Astrocyte of the spinal cord (primary cell): ENCODE results near the gene KRTAP10-1.

Experiments used
- DNase-seq: peaks from one replicate; pipeline ENCODE4 v3.0.0; 2011; ENCODE audit warnings: low read depth, low spot score
- H3K4me3 ChIP-seq: 2 replicates; pipeline ENCODE4 v1.5.1; 2011; ENCODE audit warnings: low read depth, mild to moderate bottlenecking, low read length, moderate library complexity
- CTCF ChIP-seq: IDR thresholded peaks from 2 replicates; pipeline ENCODE4 v1.5.1; 2012; ENCODE audit warnings: low read depth, mild to moderate bottlenecking, low read length, inconsistent platforms
- in situ Hi-C: cut with HindIII; loops from 2 replicates; pipeline ENCODE4 v1.10.0; 2017; ENCODE audit warnings: low sequenced_read_pairs

Gene KRTAP10-1

GRCh38 chr21:44526096-44526997 is 13.6 kb downstream of the KRTAP10-1 start:
- TF ChIP-seq CTCF: no peak
- in situ Hi-C loops: no loop called here
- DNase-seq: no peak
- no peak overlapping the region for H3K4me3 ChIP-seq

GRCh38 chr21:44525391-44526095 is 14.5 kb downstream of the KRTAP10-1 start:
- no peak overlapping the region for H3K4me3 ChIP-seq
- no peak for TF ChIP-seq CTCF
- DNase-seq: no peak
- in situ Hi-C loops: no loop called here

GRCh38 chr21:44524414-44525371 is 15.3 kb downstream of the KRTAP10-1 start:
- no peak for DNase-seq
- in situ Hi-C loops: no loop called here

GRCh38 chr21:44523567-44524413 is 16.2 kb downstream of the KRTAP10-1 start:
- H3K4me3 ChIP-seq: no peak overlapping the region
- in situ Hi-C loops: no loop called here
- no peak for DNase-seq
- no peak for TF ChIP-seq CTCF

More at GRCh38 chr21:44524414-44525371, 15.3 kb downstream of the KRTAP10-1 start:
- no peak overlapping the region for H3K4me3 ChIP-seq
- no peak for TF ChIP-seq CTCF

GRCh38 chr21:44522753-44523204 is 17.2 kb downstream of the KRTAP10-1 start:
- no peak for TF ChIP-seq CTCF
- DNase-seq: no peak
- H3K4me3 ChIP-seq: no peak overlapping the region
- in situ Hi-C loops: no loop called here
